Stimulated activated CD8-positive, alpha-beta memory T cell treated with anti-CD3 and anti-CD28 coated beads, Interleukin-12 subunit alpha, Interleukin-12 subunit beta, amount 100 ng/mL, for 24 hours (primary cell): ENCODE results near the gene TRIM8.
"Not testable (repeated sequence)": the region's sequence is repeated elsewhere in the genome, so short reads cannot be mapped to it uniquely, and the experiment has no call there.

Source experiments
- DNase-seq: peaks from one replicate; pipeline ENCODE4 v3.0.0-alpha.2; 2020; ENCODE audit errors: extremely low read depth

The TRIM8 gene

DNA sequence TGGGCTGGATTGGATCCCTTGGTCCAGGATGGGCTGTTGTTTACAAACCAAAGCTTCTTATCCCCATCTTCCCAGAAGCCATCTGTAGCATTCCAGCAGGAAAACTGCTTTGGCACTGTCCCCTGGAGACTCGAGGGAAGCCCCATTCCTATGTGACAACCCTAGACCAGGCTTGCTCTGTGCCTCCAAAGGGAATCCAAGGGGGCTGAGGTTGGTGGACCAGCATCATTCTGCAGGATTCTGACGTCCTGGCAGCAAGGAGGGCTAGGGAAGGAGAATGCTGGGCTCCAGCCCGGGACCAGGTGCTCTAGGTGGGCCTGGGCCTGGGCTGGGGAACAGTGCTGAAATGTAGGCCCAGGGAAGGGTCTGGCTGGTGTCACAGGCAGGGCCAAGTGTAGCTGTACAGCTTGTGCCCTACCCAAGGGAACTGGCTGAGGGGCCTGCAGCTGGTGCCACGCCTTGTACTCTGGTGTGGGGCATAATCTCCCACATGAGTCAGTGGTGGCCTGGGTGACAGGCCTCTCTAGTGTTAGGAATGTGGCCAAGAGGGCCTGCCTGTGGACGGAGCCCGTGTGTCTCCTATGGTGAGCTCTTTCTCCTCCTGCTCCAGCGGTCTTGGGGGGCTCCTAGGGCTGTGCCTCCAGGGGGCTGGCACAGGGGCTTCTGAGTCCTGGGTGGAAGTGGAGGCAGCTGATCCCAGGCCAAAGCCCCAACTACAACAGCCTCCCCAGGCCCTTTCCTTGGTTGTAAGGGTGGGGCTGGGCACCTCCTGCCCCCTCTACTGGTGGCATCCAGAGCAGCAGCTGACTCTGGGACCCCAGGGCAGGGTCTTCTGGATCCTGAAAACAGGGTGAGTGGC is 25.2 kb downstream of the TRIM8 start:
- no peak for DNase-seq

DNA sequence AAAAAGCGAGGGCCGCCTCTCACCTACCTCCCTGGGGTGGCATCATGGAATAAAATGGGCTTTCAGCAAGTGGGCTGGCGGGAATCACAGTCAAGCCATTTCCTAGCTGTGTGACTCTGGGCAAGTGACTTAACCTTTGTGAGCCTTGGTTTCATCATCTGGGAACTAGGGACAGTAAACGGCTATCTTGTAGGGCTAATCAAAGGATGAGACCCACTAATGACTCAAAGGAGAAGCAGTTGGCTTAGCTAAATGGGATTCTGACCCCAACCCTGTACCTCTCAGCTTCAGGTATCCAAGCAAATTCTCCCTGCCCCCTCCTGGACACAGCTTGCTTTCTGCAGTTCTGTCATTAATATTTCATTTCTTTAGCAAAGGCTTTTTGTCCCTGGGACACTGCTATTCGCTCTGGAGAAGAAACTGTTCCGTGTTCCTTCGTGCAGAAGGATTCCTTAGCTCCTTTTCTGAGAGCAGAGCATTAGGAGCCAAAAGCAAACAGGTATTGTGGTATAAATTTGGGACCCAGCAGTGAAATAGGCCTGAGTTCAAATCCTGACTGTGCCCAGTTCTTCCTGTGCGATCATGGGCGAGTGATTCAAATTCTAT is 25.9 kb downstream of the TRIM8 start:
- DNase-seq: no peak

DNA sequence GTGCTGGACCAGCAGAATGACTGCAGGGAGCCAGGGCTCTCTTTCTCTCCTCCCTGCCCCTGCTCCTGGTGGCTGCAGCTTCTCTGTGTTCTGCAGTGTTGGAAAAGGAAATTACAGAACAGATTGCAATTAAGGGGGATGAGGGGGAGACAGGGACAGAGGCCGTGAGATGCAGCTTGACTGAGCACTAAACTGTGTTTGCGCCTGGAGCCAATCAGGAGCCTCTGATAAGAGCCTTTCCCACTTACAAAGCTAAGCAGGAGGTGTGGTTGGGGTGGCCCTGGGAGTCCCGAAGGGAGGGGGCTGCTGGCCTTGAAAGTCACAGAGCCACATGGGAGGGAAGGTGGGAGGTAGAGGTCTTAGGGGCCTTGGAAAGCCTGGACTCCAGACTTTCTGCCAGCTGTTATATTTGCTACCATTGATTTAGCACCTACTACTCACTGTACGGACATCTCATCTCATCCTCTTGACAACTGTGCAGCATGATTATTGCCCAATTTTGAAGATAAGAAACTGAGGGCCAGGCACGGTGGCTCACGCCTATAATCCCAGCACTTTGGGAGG is 26.7 kb downstream of the TRIM8 start:
- no peak for DNase-seq

DNA sequence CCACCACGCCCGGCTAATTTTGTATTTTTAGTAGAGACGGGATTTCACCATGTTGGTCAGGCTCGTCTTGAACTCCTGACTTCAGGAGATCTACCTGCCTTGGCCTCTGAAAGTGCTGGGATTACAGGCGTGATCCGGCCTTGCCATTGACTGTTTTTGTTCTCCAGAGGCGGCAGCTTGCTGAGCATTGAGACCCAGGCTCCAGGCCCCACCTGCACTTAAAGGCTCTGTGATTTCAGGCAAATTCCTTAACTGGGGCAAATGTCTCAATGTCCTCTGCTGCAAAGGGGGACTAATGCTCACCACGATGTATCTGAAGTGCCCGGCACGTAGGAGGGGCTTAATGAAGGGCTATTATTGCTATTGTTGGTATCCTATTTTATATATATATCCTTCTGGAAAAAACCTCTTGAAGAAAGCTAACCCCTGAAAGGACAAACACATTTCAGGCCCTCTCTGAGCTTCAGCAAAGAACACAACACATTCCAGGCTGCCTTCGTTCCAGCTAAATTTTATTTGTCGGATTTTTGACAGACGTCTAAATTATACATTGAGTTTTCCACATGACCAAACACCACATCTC is 29.0 kb downstream of the TRIM8 start:
- no peak for DNase-seq

DNA sequence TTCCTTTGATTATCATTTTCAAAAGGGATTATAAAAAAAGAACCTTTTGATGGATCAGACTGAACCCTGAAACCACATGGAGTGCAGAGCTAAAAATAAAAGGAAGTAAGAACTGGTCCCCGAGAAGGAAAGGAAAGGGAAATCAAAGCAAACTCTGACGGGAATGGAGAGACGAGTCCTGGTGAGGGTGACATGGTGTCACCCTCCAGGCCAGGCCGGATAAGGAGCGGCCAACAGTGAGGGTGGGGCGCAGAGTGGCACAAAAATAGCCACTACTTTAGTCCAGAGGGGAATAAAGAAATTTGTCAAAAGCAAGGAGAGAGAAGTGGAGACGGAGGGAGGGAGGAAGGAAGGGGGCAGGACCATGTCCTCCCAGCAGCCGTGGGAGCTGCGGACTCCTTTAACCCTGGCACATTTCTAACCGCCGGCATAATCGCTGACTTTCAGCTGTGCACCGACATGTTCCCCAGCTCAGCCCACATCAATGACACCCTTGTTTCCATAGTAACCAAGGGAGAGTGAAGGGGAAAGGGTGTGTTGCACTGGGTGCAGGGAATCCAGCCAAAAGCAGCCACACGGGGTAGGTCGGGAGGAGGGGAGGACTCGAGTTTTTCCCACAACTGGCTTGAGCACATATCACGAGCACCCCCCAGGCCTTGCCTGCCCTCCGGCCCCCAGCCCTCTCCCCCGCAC is 29.7 kb downstream of the TRIM8 start:
- no peak for DNase-seq

DNA sequence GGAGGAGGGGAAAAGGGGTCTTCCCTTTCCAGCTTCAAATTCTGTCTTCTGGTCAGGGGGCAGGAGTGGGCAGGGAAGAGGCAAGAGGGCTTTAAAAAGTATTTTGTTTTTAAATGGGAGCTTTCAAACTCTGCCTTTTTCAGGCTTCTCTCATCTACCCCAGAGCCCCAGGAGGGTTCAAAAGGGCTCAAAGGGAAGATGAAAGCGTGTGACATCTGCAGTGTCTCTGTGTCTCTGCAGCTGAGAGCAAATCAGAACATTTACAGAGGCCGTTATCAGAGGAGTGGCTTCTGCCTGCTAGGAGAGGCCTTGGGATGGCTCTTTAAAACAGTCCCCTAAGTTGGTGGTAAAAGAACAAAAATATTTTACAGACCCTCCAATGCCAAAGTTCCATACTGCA is 30.3 kb downstream of the TRIM8 start:
- DNase-seq: no peak

DNA sequence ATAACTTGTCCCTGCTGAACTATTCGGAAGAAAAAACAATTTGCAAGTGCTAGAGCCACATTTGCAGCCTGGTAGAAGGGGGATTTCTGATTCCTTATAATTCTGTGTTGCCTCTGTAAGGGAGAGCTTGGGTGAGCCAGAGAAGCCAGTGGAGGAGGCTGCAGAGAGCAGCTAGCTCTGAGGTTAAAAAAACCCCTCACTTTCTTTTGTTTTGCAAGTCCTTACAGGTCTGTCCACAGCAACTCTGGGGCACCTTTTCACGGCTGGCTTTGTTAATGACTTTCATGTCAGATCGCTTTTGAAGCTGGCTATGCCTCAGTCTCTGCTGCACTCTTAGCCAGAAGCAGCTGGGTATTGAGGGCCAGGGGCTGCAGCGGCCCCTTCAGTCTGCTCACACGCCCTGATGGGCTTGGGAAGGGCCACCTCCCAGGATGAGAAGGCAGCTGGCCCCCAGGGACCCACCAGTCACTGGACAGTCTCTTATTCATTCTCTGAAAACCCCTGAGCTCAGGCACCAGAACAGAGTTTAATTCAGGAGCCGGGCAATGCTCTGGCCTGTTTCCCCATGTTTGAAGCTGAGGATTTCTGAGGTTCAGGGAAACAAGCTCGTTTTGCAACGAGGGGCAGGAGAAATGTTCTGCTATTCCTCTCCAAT is 30.9 kb downstream of the TRIM8 start:
- DNase-seq: no peak

DNA sequence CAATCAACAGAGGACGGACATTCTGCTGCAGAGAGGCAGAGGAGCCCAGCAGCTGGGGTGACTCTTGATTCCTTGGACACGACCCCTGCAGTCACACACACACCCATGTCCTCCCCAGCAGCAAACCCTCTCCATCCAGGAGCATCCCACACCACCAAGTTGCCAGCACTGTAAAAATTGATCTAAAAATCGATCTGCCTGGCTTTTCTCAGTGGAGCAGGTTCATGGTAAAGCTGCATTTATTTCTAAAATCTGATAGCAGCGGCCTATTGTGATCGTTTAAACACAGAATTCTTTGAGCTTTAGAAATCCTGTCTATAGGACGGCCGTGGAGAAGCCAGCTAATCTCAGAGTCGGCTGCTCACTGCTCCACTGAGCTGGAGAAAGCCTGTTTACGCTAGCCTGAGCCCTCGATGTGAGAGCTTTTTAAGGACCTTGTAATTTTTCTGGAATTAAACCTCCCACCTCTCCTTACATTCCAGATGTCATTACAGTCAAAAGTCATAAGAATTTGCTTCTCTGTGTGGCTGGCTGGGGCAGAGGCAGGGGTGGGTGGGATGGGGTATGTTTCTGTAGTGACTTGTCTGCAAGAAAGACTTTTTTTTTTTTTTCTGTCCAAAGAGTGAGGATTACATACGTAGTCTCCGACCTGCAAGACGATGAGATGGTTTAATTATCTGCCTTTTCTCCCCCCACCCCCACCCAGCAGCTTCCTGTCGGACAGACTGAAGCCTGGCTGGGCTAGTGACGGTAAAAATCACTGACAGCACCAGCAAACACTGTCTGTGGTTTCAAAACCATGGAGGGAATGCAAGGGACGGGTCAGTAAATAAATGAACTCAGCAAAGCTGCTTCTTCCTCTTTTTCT is 31.6 kb downstream of the TRIM8 start:
- no peak for DNase-seq

DNA sequence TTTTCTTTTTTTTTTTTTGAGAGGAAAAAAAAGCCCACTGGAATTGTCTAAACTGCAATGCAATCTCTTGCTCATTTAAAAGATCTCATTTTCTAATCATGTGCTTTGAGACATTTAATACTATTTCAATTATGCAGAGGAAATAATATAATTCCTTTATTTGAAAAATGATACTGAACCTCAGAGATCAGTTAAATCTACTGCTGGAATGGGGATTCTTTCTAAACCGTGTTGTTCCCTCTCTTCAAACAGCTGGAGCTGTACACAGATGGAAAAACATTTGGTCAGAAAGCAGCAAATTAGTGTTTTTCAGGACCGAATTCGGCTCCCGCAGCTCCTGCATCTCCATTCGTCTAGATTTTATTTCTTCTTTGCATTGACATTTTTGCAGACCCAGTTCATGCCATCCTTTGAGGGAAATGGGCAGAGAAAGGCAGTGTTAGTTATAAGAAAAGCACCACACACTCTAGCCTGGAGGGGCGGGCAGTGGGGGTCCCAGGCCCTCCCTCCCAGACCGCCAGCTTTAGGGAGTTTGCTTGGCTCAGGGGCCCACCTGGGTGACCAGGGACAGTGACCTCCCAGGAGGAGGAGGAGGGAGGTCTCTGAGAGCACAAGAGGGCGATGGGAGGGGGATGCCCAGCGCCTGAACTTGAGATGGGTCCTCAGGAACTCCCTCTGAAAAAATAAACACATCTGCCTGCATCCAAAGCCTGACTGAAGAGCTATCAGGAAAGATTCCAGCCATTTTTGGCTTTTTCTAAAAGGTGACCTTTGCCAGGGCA is 32.4 kb downstream of the TRIM8 start:
- DNase-seq: no peak

DNA sequence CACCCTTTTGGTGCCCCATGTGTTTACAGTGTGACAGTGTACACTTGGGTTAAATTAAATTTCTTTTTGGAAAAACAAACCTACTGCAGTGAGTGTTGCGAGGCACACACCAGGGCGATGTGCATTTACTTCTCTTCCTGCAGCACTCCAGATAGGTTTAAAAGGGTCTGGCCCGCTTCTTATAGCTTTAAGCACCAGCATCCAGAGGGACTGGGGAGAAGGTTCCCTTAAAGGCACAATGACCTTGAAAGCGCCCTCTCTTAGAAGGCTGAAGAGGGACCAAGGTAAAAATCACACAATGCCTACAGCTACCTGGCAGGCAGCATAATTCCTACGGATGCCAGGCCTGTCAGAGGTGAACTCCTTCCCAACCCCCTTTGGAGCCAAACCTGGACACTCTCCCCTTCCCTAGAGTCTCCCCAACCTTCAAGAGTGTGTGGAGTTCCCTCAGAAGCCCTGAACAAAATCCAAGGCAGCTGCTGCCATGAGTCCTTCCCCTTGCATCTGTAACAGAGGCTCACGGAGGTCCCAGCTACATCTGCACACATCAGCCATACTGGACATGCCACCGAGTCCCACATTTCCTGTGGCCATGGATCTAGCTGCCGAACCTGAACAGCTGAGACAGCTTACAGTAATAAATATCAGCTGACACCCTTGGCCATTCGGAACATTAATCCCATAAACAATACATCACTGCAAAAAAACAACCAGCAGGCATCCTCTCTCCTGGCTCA is 33.2 kb downstream of the TRIM8 start:
- no peak for DNase-seq

DNA sequence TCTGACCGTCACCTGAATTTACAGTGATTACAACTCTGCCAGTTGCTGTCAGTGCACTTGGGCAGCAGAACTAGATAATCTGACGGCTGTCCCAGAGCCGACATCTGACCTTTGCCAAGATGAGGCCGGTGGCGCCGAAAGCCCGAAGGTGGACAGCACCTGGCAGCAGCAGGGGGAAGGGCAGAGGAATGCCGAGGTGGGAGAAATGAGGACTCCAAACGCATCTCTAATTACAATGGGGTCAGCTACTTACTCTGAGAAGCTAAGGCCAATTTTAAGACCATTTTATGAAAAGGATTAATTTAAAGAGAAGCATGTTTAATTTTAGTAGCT is 33.8 kb downstream of the TRIM8 start:
- DNase-seq: no peak

DNA sequence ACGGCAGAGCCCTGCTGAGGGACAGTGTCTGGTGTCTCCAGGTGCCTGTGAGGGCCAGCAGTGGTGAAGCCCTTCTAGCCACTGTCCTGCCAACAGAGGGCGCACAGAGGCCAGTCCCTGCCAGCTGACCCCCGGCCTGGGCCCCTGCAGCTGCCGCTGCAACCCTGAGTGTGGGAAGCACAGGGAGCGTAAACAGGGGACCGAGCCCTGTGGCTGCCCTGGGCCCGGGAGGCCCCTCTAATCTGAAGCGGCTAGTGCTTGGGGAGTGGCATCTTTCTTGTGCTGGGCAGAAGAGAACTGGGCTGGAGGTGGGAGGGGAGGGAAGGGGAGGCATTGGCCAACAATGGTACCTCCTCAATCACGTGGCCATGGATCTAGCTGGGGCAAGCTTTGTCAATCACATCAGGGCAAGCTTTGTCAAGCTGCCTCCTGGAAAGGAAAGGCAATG is 34.6 kb downstream of the TRIM8 start:
- DNase-seq: no peak

DNA sequence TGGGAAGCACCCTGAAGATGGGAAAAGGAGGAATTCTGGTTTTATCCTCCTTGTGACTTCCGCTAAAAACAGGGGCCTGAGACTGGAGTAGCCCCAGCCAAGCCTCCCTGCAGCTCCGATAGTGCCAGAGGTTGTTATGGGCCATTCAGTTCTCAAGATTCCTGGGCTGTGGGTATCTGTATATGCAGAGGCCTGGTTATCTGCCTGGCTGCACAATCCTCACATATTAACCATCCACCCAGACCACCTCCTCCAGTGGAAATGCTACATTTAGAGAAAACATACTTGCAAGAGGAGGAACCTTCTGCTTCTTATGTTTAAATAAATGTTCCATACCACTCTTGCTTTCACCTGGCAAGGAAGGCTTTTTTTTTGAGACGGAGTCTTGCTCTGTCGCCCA is 35.3 kb downstream of the TRIM8 start:
- DNase-seq: no peak

DNA sequence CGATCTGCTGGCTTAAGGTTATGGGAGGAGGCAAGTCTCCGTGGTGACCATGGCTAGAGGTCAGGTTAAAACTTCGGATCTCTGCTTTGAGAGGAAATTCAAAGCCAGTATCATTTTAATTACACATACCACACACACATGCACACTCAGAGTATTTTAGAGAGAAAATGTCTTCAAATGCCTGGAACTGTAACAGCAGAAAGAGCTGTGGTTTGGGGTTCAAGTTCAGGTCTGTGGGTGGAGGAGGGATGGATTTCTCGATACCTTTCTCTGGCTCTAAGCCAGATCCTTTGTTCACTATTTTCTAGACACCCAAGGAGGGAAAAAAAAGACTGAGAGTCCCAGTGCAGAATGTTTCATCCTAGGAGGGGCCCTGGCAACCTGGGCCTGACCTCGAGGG is 37.4 kb downstream of the TRIM8 start:
- DNase-seq: no peak

DNA sequence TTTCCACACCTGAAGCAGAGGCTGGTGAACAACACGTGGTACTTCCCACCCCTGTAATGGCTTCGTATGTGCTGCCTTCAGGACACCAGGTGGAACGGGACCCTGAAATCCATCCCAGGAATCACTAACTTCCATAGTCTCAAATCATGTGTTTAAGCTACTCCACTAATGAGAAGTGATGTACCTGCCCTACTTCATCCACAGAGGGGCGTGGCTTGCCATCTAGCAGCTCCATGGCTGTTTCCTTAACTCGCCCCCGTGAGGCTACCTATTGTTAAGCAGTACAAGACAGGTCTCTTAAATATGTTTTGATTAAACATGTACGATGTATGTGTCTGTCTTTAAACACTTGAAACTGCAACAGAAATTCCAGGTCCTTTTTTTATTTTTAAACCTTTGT is 38.1 kb downstream of the TRIM8 start:
- no peak for DNase-seq

DNA sequence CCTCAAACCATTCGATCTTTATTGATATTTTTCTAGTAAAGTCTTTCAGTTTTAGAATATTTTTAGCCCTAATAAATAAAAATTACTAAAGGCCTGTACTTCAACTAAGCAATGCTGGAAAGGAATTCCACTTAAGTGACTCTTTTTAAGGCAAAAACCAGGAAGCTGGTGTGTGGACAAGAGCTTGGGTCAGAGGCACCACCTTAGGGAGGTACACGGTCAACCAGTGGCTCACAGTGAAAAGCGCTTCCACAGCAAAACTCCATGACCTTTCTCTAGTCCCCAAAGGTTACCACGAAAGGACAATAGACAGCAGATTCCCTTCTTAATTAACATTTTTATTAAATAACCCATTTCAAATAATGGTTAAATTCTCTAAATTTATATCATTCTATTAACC is 38.7 kb downstream of the TRIM8 start:
- DNase-seq: no peak

DNA sequence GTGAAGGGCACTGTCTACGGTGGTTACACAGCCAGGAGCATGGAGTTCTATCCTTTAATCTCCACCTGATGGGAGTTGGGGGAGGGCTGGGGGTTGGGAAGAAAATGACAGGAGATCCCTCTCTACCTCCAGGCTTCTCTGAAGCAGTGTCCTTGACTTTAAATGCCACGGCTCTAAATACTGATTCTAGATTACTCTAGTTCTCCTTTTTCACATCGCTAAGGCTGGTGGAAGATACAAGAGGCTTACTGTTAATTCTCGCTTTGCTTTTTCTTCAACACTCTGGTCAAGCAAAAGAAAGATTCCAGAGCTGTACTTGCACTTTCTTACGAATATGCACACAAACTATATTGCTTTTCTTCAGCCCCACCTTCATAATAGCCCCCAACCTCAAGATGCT is 39.5 kb downstream of the TRIM8 start:
- DNase-seq: no peak

DNA sequence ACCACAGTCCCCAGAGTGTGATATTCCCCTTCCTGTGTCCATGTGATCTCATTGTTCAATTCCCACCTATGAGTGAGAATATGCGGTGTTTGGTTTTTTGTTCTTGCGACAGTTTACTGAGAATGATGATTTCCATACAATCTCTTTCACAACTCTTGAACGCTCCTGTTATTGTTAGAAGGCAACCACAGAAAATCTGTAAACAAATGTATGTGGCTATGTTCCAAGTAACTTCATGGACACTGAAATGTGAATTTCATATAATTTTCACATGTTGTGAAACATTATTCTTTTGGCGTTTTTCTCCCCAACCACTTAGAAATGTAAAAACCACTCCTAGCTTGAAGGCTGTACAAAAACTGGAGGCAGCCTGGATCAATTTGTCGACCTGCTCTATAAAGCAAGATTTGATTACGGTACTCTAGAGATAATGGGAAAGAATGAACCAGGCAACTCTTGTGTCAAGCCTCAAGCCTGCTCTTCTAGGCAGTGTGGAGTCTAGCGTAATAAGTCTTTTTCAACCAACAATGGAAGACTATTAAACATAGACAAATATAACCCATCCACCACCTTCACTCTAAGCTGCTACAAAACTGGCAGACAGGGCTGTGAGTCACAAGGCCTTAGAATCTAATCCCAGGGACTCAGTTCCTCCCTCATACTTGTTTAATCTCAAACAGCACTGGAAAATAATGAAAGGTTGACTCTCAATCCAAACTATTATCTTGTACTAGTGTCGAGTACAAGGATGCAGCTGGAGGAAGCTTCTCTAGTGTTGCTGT is 47.2 kb downstream of the TRIM8 start:
- DNase-seq: no peak

DNA sequence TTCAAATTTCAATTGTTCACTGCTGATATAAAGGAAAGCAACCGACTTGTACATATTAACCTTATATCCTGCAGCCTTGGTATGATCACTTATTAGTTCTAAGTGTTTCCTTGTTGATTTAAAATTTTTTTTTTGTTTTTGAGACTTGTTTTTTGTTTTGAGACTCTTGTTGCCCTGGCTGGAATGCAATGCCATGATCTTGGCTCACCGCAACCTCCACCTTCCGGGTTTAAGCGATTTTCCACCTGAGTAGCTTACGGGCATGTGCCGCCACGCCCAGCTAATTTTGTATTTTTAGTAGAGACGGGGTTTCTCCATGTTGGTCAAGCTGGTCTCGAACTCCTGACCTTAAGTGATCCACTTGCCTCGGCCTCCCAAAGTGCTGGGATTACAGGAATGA is 51.1 kb downstream of the TRIM8 start:
- not testable (repeated sequence) for DNase-seq
